Measurements from ENCODE around the gene LITAF.
"Not testable (repeated sequence)": the region's sequence is repeated elsewhere in the genome, so short reads cannot be mapped to it uniquely, and the experiment has no call there.

DNA sequence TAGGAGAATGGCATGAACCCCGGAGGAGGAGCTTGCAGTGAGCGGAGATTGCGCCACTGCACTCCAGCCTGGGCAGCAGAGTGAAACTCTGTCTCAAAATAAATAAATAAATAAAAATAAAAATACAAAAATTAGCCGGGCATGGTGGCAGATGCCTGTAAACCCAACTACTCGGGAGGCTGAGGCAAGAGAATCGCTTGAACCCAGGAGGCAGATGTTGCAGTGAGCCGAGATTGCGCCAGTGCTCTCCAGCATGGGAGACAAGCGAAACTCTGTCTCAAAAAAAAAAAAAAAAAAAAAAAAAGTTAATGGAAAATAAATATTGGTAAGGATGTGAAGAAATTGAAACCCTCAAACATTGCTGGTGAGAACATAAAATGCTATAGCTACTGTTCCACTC lies 6.4 kb upstream of the LITAF start:
- not testable (repeated sequence) for TF ChIP-seq CTCF, POLR2A (IDR thresholded peaks at IDR 0.05)

Data from testis (tissue), 2 donors.